ENCODE data around the gene ARID1B. TPM values are rescaled to one million over a fixed set of nuclear protein-coding genes. Genes with fewer than 3 reads are reported as not detected.

ARID1B gene
- total RNA-seq, 4 donors from 2014 or later, result 70.5 to 135 (median 78.2) TPM

DNA sequence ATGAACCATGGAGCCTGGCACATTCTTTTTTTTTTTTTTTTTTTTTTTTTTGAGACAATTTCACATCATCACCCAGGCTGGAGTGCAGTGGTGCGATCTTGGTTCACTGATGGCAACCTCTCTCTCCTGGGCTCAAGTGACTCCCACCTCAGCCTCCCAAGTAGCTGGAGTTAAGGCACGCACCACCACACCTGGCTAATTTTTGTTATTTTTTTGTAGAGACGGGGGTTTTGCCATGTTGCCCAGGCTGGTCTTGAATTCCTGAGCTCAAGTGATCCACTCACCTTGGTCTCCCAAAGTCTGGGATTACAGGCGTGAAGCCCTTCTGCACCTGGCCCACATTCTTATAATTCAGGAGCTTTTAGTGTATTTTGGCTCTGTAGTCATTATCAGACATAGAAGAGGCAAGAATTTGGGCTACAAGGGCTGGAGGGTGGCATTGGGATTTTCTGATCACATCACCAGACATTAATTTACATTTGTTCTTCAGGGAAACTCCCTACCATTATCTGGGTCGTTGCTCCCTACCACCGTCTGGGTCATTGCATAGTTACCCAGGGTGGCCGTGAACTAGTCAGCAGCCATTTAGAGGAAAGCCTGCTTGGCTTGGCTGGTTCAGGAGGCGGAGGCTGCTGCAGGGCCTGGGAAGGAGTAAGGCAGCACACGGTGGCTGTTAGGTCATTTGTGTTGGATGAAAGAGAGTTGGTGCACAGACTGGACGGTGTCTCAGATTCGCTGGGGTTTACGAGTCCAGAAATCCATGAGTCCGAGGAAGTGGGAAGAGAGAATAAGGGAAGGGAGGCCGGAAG is 17.6 kb downstream of the ARID1B start:
- TF ChIP-seq, protein P1, sequence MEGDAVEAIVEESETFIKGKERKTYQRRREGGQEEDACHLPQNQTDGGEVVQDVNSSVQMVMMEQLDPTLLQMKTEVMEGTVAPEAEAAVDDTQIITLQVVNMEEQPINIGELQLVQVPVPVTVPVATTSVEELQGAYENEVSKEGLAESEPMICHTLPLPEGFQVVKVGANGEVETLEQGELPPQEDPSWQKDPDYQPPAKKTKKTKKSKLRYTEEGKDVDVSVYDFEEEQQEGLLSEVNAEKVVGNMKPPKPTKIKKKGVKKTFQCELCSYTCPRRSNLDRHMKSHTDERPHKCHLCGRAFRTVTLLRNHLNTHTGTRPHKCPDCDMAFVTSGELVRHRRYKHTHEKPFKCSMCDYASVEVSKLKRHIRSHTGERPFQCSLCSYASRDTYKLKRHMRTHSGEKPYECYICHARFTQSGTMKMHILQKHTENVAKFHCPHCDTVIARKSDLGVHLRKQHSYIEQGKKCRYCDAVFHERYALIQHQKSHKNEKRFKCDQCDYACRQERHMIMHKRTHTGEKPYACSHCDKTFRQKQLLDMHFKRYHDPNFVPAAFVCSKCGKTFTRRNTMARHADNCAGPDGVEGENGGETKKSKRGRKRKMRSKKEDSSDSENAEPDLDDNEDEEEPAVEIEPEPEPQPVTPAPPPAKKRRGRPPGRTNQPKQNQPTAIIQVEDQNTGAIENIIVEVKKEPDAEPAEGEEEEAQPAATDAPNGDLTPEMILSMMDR (IDR thresholded peaks at IDR 0.05), result no peak
- ATAC-seq (ENCODE audit: low FRiP score) (no peak), DNase-seq (ENCODE audit: low spot score) (no peak)

DNA sequence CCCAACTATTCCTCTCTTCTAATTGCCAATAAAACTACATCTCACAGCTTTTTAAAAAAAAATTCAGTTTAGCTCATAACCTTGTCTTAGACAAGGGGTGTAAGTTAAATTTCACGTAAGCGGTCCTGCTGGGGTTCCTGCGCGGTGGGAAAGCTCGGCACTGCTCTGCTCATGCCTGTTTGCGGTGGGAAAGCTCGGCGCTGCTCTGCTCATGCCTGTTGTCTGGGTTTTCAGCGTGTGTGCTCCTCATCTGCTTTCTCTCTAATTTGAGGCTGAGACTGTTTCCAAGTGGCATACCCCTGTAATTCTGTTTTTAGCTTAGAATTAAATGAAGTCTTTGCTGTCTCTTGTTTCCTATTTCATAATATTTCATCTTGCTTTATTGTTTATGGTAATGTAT is 18.6 kb downstream of the ARID1B start:
- TF ChIP-seq, protein P1 (IDR thresholded peaks at IDR 0.05), result no peak
- ATAC-seq (ENCODE audit: low FRiP score), result no peak
- no peak for DNase-seq (ENCODE audit: low spot score)

DNA sequence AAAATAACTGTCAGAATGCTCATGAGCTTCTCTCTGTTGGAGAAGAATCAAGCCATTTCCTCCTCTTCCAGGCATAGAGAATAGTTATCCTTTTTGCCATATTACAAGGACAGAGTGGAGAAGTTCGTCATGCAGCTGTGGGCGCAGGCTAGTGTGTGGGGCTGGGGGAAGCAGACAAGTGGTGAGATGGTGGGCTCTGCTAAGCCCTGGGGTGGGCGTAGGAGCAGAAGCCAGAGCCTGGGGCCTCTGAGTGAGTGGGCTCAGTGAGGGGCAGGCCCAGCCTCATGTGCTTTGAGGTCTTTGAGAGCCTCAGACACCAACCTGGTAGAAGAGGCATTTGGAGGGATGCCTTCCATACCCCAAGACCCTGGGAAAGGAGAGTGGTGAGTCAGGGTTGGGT is 19.4 kb downstream of the ARID1B start:
- DNase-seq (ENCODE audit: low spot score) (no peak), ATAC-seq (ENCODE audit: low FRiP score) (no peak)
- TF ChIP-seq, protein P1 (IDR thresholded peaks at IDR 0.05), result no peak

DNA sequence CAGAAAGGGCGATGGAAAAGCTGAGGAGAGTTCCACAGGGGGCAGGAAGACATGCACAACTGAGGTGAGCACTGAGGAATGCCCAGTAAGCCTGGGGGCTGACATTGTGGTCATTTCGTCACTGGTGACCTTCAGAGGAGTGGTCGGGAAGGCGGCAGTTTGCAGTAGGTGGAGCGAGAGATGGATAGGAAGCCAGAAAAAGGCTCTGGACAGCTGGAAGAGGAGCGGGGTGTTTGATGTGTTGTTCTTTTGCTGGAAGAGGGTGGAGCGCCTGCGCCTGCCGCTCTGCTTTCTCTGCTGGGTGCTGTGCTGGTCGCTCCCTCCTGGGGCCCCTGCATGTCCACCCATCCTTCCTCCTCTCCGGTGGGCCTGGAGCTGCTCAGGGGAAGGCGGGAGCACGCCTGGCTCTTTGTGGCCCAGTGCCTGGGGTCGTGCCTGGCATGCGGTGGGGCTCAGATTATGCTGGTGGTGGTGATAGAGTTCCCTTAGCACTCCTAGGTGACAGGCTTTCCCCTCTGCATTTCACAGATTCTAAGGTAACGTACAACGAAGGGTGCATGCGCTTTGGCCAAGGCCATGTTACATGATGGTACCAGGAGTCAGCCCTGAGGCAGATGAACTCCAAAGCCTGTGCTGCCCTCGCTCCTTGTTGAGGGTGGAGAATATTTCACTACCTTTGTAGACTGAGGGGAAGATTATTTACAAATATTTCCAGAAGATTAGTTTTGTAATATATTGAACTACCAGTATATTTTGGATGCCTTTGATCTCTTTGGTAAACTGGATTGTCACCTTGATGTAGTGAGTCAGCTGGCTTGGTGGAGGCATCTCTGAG is 20.9 kb downstream of the ARID1B start:
- ATAC-seq (ENCODE audit: low FRiP score) (no peak), DNase-seq (ENCODE audit: low spot score) (no peak)
- TF ChIP-seq, protein P1 (IDR thresholded peaks at IDR 0.05), result no peak

DNA sequence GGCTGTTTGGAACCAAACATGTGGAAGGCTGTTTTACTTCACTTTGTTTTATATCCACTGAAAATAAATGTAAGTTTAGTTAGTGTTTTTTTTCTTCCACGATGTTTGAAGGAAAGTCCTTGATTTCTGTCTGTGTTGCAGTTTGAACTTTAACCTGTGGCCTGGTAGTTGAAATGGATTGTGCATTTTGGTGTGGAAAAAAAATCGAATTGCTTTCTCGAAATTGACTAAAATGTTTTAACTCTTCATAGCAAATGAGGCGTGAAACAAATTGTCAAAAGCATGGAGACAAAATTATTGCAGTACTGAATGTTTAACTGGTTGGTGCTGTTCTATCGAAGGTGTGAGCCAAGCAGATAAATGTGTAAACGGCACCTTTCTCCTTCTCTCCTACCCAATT is 24.5 kb downstream of the ARID1B start:
- ATAC-seq (ENCODE audit: low FRiP score) (no peak), DNase-seq (ENCODE audit: low spot score) (no peak)
- TF ChIP-seq, protein P1 (IDR thresholded peaks at IDR 0.05), result no peak

DNA sequence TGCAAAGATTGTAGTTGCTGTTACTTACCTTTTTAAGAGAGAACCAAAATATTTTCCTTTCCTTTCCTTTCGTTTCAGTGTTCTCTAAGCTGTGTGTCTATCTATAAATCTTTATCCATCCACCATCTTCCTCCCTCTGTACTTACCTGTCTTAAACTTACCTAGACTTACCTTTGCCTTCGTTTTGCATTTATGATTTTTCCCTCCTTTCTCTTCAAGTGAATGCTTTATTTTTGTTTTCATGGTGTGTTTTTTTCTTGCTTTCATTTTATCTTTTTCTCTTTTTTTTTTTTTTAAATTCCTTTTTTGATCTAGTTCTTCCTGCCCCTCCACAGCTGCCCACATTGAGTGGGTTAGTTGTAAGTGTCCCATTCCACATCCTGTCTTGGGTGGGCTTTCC is 26.2 kb downstream of the ARID1B start:
- ATAC-seq (ENCODE audit: low FRiP score) (no peak), DNase-seq (ENCODE audit: low spot score) (no peak)
- TF ChIP-seq, protein P1 (IDR thresholded peaks at IDR 0.05), result no peak
